GM19035 (cell line): ENCODE results near the gene SAMD14.

Source experiments
- ATAC-seq: cut with Tn5 transposase; IDR thresholded peaks from one replicate; pipeline ENCODE4 v1.9.1; 2021; ENCODE audit not compliant: unreplicated experiment

The SAMD14 gene

DNA sequence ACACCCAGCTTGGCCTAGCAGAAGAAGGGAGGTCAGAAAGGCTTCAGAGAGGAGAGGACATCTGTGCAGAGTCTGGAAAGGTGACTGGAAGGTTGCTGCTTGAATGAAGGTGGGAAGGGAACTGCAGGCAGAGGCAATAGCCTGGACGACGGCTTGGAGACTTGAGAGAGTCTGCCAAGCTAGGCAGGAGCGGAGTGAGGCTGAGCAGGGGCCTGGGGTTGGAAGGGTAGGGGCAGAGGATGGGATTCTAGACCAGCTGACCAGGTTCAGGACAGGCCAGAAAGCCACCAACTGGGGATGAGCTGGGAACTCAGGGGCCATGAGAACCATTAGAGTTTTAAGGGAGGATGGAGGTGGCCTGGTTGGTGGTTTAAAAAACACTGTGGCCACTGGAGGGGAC lies 35.5 kb upstream of the SAMD14 start:
- no peak for ATAC-seq

- ATAC-seq: no peak
Observed at GRCh38 chr17:50165066-50165465, 35.1 kb upstream of the SAMD14 start.

- no peak for ATAC-seq
Observed at GRCh38 chr17:50164697-50164988, 34.7 kb upstream of the SAMD14 start.

- ATAC-seq: no peak
Observed at GRCh38 chr17:50163843-50164696, 34.1 kb upstream of the SAMD14 start.

DNA sequence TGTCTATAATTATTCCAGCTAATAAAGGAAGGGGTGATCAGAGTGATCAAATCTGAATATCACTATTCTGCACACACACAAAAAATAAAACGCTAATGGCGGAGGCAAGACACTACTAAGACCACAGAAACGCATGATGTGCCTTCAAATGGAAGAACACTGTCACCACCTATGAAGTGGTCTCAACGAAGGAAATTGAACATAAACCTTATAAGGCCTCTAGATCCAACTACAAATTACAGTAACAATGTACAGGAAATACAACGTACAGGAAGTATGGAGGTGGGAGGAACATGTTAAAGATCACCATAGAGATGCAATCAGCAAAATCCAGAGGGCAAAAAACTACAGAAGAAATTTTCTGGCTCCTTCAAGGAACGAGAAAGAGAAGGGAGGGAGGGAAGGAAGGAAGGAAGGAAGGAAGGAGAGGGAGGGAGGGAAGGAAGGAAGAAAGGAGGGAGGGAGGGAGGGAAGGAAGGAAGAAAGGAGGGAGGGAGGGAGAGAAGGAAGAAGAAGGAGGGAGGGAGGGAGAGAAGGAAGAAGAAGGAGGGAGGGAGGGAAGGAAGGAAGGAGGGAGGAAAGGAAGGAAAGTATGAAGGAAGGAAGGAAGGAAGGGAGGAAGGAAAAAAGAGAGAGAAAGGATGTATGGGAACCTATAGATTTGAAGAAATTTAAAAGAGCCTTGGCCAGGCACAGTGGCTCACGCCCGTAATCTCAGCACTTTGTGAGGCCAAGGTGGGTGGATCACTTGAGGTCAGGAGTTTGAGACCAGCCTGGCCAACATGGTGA lies 32.7 kb upstream of the SAMD14 start:
- ATAC-seq: no peak

- ATAC-seq: no peak
Observed at GRCh38 chr17:50161911-50162288, 31.9 kb upstream of the SAMD14 start.

GRCh38 chr17:50161023-50161910 lies 31.3 kb upstream of the SAMD14 start:
- ATAC-seq: peak; percentile 87

DNA sequence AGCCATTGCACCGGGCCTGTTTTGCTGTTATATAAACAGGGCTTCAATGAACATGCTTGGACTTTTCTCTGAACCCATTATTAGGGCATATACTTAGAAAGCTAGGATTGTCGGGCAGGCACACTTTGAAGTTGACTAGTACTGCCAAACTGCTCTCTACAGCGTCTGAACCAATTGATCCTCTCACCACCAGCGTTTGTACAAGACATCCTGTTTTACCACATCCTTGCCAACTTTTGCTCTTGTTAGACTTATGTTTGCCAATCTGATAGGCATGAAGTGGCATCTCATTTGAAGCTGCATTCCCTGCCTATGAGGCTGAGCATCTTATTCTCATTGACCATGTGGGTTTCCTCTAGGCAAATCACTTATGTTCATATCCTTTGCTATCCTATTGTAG lies 27.9 kb upstream of the SAMD14 start:
- no peak for ATAC-seq

GRCh38 chr17:50155115-50155819 lies 25.3 kb upstream of the SAMD14 start:
- ATAC-seq: no peak

DNA sequence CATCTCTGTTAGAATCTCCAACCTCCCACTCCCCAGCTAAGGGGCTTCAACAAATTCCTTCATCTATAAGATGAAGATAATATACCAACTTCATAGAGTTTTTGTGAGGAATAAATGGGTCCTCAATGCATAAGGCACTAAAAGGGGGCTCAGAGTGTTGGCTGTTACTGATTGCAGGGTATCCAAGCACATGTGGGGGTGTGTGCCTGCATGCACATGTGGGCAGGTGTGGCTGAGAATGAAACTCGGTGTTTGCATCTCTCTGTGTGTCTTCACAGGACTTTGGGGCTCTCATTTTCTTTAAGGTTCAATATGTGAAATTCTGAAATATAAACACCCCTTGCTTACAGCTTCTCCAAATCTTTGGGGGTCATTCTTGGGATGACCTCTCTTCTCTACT lies 24.6 kb upstream of the SAMD14 start:
- ATAC-seq: no peak

GRCh38 chr17:50153650-50154575 lies 24.0 kb upstream of the SAMD14 start:
- ATAC-seq: no peak

GRCh38 chr17:50152736-50153135 lies 22.8 kb upstream of the SAMD14 start:
- ATAC-seq: no peak

GRCh38 chr17:50151937-50152547 lies 22.1 kb upstream of the SAMD14 start:
- ATAC-seq: no peak

DNA sequence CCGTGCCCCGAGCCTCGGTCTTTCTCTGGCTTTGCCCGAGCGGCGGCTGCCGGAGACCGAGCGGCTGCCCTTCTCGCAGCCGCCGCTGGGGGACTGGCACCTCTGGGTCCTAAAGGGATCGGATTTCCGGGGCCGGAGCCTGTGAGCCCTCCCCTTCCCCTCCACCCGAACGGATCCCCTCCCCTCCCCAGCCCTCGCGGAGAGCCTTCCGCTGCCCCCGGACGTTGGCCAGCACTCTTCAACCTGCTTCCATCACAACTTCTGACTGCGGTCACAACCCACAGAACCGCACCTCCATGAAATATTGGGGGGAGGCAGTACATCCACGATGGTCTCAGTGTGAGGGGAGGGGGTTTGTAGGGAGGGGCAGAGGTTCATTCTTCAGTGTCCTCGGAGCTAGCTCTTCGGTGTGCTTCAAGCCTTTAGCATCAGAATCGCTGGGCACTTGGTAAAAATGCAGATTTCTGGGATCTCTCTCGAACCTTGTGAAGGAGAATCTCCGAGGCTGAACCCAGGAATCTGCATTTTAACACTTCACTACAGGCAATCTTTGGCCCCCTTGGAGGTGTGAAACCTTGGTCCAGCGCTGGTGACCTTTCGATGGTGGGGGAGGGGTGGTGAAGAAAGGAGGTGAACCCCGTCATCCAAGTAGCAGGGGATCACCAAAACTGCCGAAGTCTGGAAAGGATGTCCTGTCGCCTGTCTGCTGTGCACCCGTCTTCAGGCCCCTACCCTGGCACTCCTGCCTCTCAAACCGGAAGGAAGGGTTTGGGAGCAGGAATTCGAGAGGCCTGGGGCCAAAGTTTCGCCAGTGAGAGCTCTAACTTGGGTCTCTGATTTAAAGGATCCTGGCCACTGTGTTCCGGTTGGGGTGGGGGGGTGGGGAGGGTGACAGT lies 21.3 kb upstream of the SAMD14 start:
- ATAC-seq: peak; percentile 31

GRCh38 chr17:50150354-50151040 lies 20.5 kb upstream of the SAMD14 start, which contains the start of gene PPP1R9B:
Gene PPP1R9B, minus strand, starts transcription at chr17:50150677. Its CDS starts 164 bp downstream, at chr17:50150513.
- ATAC-seq: no peak

- no peak for ATAC-seq
Observed at GRCh38 chr17:50149417-50150353, 19.7 kb upstream of the SAMD14 start.

- peak; percentile 8 for ATAC-seq
Observed at GRCh38 chr17:50149091-50149416, 19.1 kb upstream of the SAMD14 start.
